Activated T-cell treated with anti-CD3 and anti-CD28 coated beads for 4 hours (primary cell): ENCODE results near the gene TAOK1.
A peak's percentile ranks its signal among the peaks of the same experiment; 100 is the strongest.
"Not testable (repeated sequence)": the region's sequence is repeated elsewhere in the genome, so short reads cannot be mapped to it uniquely, and the experiment has no call there.

ENCODE experiments used
- DNase-seq: peaks from one replicate; pipeline ENCODE4 v3.0.0-alpha.2; 2020

TAOK1 gene

DNA sequence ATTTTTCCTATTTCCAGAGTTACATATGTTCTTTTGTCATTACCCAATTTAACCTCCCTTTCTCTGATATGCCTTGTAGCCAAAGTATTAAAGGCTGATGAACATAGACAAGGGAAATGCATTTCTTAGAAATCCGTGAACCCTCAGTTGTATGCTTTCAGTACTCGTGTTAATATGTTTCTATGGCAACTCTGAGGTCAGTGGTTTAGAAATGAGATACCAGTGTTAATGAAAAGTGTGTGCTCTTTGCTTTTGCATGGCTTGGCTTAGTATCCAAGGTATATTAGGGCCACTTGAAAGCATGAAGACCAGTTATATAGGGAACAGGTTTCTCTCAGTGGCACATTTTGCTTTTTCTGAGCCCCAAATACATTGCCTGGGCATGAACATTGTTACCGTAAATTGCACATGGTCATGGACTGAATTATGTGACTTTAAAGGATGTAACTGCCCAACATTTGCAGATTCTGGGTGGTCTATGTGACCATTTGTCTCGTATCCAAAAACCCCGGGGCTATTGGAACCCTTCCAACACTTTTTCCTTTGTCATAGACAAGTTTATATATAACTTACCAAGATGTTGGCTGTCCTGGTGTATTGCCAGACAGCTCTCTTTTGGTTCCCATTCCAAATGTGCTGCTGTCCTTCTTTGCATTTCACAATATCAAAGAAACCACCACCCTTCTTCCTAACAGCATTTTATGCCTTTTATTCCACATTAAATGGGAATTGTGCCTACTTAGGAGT is 159.2 kb downstream of the TAOK1 start:
- DNase-seq: no peak

GRCh38 chr17:29555840-29556239 is 165.7 kb downstream of the TAOK1 start:
- no peak for DNase-seq

- DNase-seq: no peak
These were observed 167.0 kb downstream of the TAOK1 start for GRCh38 chr17:29557085-29557738.

GRCh38 chr17:29557739-29558116 is 167.6 kb downstream of the TAOK1 start:
- DNase-seq: no peak

DNA sequence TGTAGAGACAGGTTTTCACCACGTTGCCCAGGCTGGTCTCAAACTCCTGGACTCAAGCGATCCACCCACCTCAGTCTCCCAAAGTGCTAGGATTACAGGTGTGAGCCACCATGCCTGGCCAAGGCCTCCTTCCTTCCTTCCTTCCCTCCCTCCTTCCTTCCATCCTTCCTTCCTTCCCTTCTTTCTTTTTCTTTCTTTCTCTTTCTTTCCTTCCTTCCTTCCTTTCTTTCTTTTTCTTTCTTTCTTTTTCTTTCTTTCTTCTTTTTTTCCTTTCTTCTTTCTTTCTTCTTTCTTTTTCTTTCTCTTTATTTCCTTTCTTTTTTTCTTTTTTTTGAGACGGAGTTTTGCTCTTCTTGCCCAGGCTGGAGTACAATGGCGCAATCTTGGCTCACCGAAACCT is 168.0 kb downstream of the TAOK1 start:
- not testable (repeated sequence) for DNase-seq

- DNase-seq: no peak
These were observed 169.5 kb downstream of the TAOK1 start for GRCh38 chr17:29559640-29560039.

GRCh38 chr17:29560316-29560715 is 170.2 kb downstream of the TAOK1 start:
- no peak for DNase-seq

GRCh38 chr17:29561554-29562517 is 171.7 kb downstream of the TAOK1 start:
- DNase-seq: no peak

- no peak for DNase-seq
These were observed 172.5 kb downstream of the TAOK1 start for GRCh38 chr17:29562615-29563014.

GRCh38 chr17:29563816-29564215 is 173.7 kb downstream of the TAOK1 start:
- DNase-seq: no peak

- DNase-seq: peak; percentile 30
These were observed 175.7 kb downstream of the TAOK1 start for GRCh38 chr17:29565643-29566472.

- peak; percentile 36 for DNase-seq
These were observed 176.5 kb downstream of the TAOK1 start, which contains the start of gene ABHD15 for GRCh38 chr17:29566473-29567303. TSS of gene ABHD15 (minus strand) at chr17:29567037. CDS start at chr17:29566966, 71 bp downstream.

- DNase-seq: no peak
These were observed 177.1 kb downstream of the TAOK1 start for GRCh38 chr17:29567304-29567553.

- DNase-seq: peak; percentile 53
These were observed 177.6 kb downstream of the TAOK1 start for GRCh38 chr17:29567554-29568330.

- DNase-seq: peak; percentile 93
These were observed 178.4 kb downstream of the TAOK1 start, which contains the start of gene TP53I13 for GRCh38 chr17:29568331-29569244. TSS of gene TP53I13 (plus strand) at chr17:29568701. CDS start at chr17:29568759, 58 bp downstream.

DNA sequence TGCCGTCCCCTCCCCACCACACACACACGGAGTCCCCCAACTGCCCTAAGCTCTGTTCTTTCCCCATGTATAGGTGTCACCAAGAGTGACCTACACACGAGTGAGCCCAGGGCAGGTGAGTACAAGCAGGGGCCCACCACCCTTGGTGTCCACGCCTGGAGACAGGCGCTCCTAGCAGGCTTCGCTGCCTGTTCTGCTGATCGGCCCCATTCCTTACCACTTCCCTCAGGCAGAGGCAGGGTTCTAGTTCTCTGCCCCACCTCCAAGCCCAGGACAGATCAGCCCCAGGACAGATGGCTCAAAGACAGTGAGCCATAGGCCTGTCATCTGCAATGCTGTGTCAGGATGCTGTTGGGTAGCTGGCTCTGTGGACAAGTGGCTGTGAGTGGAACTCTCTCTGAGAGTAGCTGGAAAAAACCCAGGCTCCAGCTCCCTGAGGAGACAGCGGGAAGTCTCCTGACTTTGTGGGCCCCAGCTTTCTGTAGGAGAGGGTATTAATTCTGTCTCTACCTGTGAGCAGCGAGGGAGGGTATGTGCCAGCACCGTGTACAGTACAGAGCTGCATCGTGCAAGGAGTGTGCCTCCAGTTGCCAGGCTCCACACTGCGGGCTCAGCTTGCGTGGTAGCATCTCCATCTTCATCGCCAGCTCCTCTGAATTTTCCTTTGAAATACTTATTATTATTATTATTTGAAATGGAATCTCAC is 179.2 kb downstream of the TAOK1 start:
- no peak for DNase-seq

- DNase-seq: no peak
These were observed 180.4 kb downstream of the TAOK1 start for GRCh38 chr17:29570521-29570920.

DNA sequence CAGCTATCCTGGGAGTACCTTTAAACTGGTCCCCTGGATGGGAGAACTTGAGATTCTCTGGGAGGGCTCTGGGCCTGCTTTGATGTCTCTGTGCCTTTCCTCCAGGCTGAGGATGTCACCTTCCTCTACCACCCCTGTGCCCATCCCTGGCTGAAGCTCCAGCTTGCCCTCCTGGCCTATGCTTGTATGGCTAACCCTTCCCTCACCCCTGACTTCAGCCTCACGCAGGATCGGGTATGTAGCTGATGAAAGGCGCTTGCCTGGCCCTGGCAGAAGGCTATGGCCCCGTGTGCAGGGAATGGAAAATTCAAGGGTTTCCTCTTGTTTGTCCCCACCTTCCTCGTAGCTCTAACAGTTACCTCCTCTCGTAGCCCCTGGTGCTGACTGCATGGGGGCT is 181.3 kb downstream of the TAOK1 start:
- DNase-seq: no peak
